Endothelial cell of umbilical vein (primary cell): ENCODE data around the gene INPP5E. TPM values are rescaled to one million over a fixed set of nuclear protein-coding genes. Genes with fewer than 3 reads are reported as not detected.

Experiments
- BruUV-seq: library from RNA; stranded (reverse); fragments of 400-500 nt; replicated peaks from 2 replicates; lab custom pipeline; 2021; lab: Mats Ljungman, UMichigan
- CTCF ChIA-PET: fragments of 300-600, 350-600 bp; sonication (Branson Sonifier 250); formaldehyde crosslinking; loops from one replicate; lab custom pipeline; 2021; ENCODE audit warnings: antibody characterized with exemption, inconsistent platforms; lab: Charles Lee
- POLR2A ChIA-PET: fragments of 300-600, 350-600 bp; sonication (Branson Sonifier 250); formaldehyde crosslinking; loops from one replicate; lab custom pipeline; 2021; ENCODE audit warnings: antibody characterized with exemption, inconsistent platforms; lab: Charles Lee
- DNase-seq: peaks from one replicate; pipeline ENCODE4 v3.0.0-alpha.2; 2011; ENCODE audit warnings: low read depth, low spot score
- FAIRE-seq: peaks from 2 replicates; lab custom pipeline; 2011; peaks lifted over from hg19 to GRCh38; lab: Jason Lieb, UNC
- H2AFZ ChIP-seq: 2 replicates; pipeline ENCODE4 v1.6.0; 2012; ENCODE audit warnings: low read depth, low read length, control low read depth, inconsistent platforms
- H3K27ac ChIP-seq: 2 replicates; pipeline ENCODE4 v1.5.1; 2011; ENCODE audit warnings: low read depth, mild to moderate bottlenecking, control low read depth, low read length, moderate library complexity; ENCODE audit not compliant: insufficient read depth
- H3K27me3 ChIP-seq, 2 experiments: 2 replicates each; pipeline versions ENCODE4 v1.6.0 to v1.6.1; 2011; ENCODE audit warnings: low read length in 2 of 2, mixed read lengths in 1 of 2; ENCODE audit not compliant: control insufficient read depth in 2 of 2, insufficient read depth in 2 of 2
- H3K36me3 ChIP-seq, 2 experiments: 2 replicates in 1 of 2; 3 replicates in 1 of 2; pipeline ENCODE4 v1.5.1; 2011; ENCODE audit warnings: low read length in 2 of 2, mild to moderate bottlenecking in 1 of 2, moderate library complexity in 1 of 2; ENCODE audit not compliant: control insufficient read depth in 2 of 2, insufficient read depth in 2 of 2; ENCODE audit errors: extremely low read depth in 1 of 2
- H3K4me1 ChIP-seq: 3 replicates; pipeline ENCODE4 v1.5.1; 2011; ENCODE audit warnings: mild to moderate bottlenecking, low read length; ENCODE audit not compliant: control insufficient read depth, insufficient read depth; ENCODE audit errors: extremely low read depth
- H3K4me2 ChIP-seq: 2 replicates; pipeline ENCODE4 v1.6.1; 2011; ENCODE audit warnings: low read length, control low read depth, mixed read lengths; ENCODE audit not compliant: insufficient read depth
- H3K4me3 ChIP-seq, 3 experiments: fragments of 200-600 bp in 1 of 3; sonication (generic), shearing (Covaris generic) in 1 of 3; replicated peaks in 1 of 3; 2 replicates each; pipeline ENCODE4 v1.5.1; 2011 to 2016; ENCODE audit warnings: control low read depth in 3 of 3, low read length in 3 of 3, mild to moderate bottlenecking in 2 of 3, inconsistent platforms in 1 of 3, low read depth in 1 of 3, moderate library complexity in 1 of 3; ENCODE audit not compliant: insufficient read depth in 1 of 3
- H3K79me2 ChIP-seq: 2 replicates; pipeline ENCODE4 v1.6.0; 2012; ENCODE audit warnings: low read length, inconsistent platforms; ENCODE audit not compliant: control insufficient read depth, insufficient read depth
- H3K9ac ChIP-seq: replicated peaks from 2 replicates; pipeline ENCODE3; 2011; ENCODE audit warnings: low read length, control low read depth; ENCODE audit not compliant: insufficient read depth; ENCODE audit errors: extremely low read depth
- H3K9me1 ChIP-seq: replicated peaks from 3 replicates; pipeline ENCODE4 v1.6.0; 2011; ENCODE audit warnings: mild to moderate bottlenecking, low read length; ENCODE audit not compliant: control insufficient read depth, insufficient read depth; ENCODE audit errors: extremely low read depth
- H3K9me3 ChIP-seq: replicated peaks from 2 replicates; pipeline ENCODE4 v1.5.1; 2012; ENCODE audit warnings: low read length, inconsistent platforms; ENCODE audit not compliant: control insufficient read depth, insufficient read depth
- H4K20me1 ChIP-seq: replicated peaks from 2 replicates; pipeline ENCODE3; 2011; ENCODE audit warnings: mild to moderate bottlenecking, low read length; ENCODE audit not compliant: control insufficient read depth, insufficient read depth; ENCODE audit errors: extremely low read depth
- EZH2 ChIP-seq: IDR thresholded peaks from 2 replicates; pipeline ENCODE4 v1.6.1; 2012; ENCODE audit warnings: borderline replicate concordance, low read depth, mild to moderate bottlenecking, moderate library complexity, low read length, inconsistent platforms; ENCODE audit not compliant: severe bottlenecking
- FOS ChIP-seq: IDR thresholded peaks from 2 replicates; pipeline ENCODE4 v1.6.1; 2011; ENCODE audit warnings: mild to moderate bottlenecking, low read length, moderate library complexity, borderline replicate concordance; ENCODE audit not compliant: insufficient read depth
- GATA2 ChIP-seq: IDR thresholded peaks from 2 replicates; pipeline ENCODE4 v1.7.0; 2011; ENCODE audit warnings: low read depth, mild to moderate bottlenecking, moderate library complexity, mixed read lengths, low read length; ENCODE audit not compliant: insufficient read length, insufficient read depth
- JUN ChIP-seq: IDR thresholded peaks from 2 replicates; pipeline ENCODE4 v1.6.1; 2011; ENCODE audit warnings: borderline replicate concordance, low read depth; ENCODE audit not compliant: insufficient read length, insufficient read depth
- MYC ChIP-seq: IDR thresholded peaks from one replicate; pipeline ENCODE4 v1.6.1; 2011; ENCODE audit warnings: mild to moderate bottlenecking, low read depth, low read length
- POLR2A ChIP-seq: IDR thresholded peaks from 2 replicates; pipeline ENCODE4 v1.6.1; 2012; ENCODE audit warnings: low read depth, mild to moderate bottlenecking, control low read depth, low read length
- POLR2AphosphoS5 ChIP-seq: IDR thresholded peaks from 2 replicates; pipeline ENCODE4 v1.6.1; 2012; ENCODE audit warnings: low read depth, mild to moderate bottlenecking, control low read depth, low read length, moderate library complexity; ENCODE audit not compliant: insufficient read depth
- dilution Hi-C: fragments of 300-500 bp; cut with MboI; formaldehyde crosslinking; loops from one replicate; pipeline ENCODE4 v1.15.0; 2019; ENCODE audit warnings: low sequenced_read_pairs; ENCODE audit not compliant: extremely low pct_ligation_motif_present
- intact Hi-C: fragments of 100-400 bp; cut with micrococcal nuclease; formaldehyde crosslinking; loops from one replicate; pipeline ENCODE4 v1.10.0; 2022
- polyA plus RNA-seq, 4 experiments: library from polyadenylated mRNA; depleted of rRNA in 3 of 4; stranded (reverse) in 3 of 4; unstranded in 1 of 4; fragments of >200 nt; gene quantifications; 2 replicates each; pipeline versions ENCODE4 v1.2.1 to v1.2.3, GENCODE V29; 2011 to 2012; ENCODE audit warnings: missing spikeins in 1 of 4
- total RNA-seq: library from RNA; stranded (reverse); gene quantifications from 2 replicates; pipeline ENCODE4 v1.2.3, GENCODE V29; 2021
- TF ChIP-seq, protein P1 (sequence below), 2 donors: IDR thresholded peaks; 1 replicate in 1 of 2; 2 replicates in 1 of 2; pipeline ENCODE4 v1.5.1; 2011; ENCODE audit warnings: low read length in 2 of 2, mild to moderate bottlenecking in 2 of 2, moderate library complexity in 2 of 2, control low read depth in 1 of 2, inconsistent platforms in 1 of 2, low read depth in 1 of 2; ENCODE audit not compliant: insufficient read depth in 1 of 2; ENCODE audit errors: extremely low read depth in 1 of 2
- TF ChIP-seq, protein P2 (sequence below): IDR thresholded peaks from 2 replicates; pipeline ENCODE4 v1.6.1; 2011; ENCODE audit not compliant: insufficient read depth, insufficient read length

Gene INPP5E
- total and polyA plus RNA-seq, 2 donors (not counting 3 experiments of a cell fraction or from before 2014, with no cell fraction given), result 15.0 to 24.5 TPM

DNA sequence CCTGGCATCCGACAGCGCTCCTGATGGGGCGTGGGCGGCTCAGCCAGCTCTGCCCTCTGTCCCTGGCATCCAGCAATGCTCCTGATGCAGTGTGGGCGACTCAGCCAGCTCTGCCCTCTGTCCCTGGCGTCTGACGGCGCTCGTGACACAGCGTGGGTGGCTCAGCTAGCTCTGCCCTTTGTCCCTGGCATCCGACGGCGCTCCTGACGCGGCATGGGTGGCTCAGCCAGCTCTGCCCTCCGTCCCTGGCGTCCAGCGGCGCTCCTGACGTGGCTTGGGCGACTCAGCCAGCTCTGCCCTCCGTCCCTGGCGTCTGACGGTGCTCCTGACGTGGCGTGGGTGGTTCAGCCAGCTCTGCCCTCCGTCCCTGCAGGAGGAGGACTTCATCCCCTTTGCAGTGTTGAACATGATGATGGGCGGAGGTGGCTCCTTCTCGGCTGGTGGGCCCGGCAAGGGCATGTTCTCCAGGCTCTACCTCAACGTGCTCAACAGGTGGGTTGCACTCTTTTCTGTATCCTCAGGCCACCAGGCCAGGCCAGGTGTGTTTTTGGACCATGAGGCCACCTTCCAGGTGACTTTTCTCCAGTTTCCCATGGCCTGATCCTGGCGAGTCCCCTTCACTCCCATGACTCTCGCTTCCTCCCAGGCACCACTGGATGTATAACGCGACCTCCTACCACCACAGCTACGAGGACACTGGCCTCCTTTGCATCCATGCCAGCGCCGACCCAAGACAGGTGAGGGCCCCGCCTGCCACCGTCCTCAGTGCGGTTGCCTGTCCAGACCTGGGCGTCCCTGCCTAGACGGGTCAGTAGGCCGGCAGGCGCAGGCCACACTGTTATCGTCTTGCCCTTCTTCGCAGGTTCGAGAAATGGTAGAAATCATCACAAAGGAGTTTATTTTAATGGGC, 21.2 kb downstream of the INPP5E start:
- BruUV-seq, result no TSS peak
- H3K27me3 ChIP-seq, result no peaks in the 10 kb centered on the region
- H3K79me2 ChIP-seq, result peaks cover 2% of the 10 kb centered on the region
- no peak overlapping the region for H3K9ac ChIP-seq
- no peaks in the 10 kb centered on the region for H3K9me1 ChIP-seq
- intact Hi-C loops, result no loop called here
- no peak overlapping the region for H3K4me2 ChIP-seq
- DNase-seq (no peak), FAIRE-seq (no peak)
- H3K4me1 ChIP-seq, result no peaks in the 10 kb centered on the region
- ChIA-PET CTCF (interaction anchor here (1.4 kb wide), 1 partner anchor 9 kb away, joined by 4 read pairs; the partner anchor contains the start of genes ENTR1 and PMPCA), POLR2A (no interaction called here)
- no peak overlapping the region for H3K4me3 ChIP-seq
- dilution Hi-C loops, result no loop called here
- no peak for TF ChIP-seq MYC
- no peak for TF ChIP-seq EZH2
- TF ChIP-seq POLR2AphosphoS5, result no peak
- TF ChIP-seq, protein P1, sequence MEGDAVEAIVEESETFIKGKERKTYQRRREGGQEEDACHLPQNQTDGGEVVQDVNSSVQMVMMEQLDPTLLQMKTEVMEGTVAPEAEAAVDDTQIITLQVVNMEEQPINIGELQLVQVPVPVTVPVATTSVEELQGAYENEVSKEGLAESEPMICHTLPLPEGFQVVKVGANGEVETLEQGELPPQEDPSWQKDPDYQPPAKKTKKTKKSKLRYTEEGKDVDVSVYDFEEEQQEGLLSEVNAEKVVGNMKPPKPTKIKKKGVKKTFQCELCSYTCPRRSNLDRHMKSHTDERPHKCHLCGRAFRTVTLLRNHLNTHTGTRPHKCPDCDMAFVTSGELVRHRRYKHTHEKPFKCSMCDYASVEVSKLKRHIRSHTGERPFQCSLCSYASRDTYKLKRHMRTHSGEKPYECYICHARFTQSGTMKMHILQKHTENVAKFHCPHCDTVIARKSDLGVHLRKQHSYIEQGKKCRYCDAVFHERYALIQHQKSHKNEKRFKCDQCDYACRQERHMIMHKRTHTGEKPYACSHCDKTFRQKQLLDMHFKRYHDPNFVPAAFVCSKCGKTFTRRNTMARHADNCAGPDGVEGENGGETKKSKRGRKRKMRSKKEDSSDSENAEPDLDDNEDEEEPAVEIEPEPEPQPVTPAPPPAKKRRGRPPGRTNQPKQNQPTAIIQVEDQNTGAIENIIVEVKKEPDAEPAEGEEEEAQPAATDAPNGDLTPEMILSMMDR (IDR thresholded peaks at IDR 0.05; ENCODE audit: extremely low read depth in 1 of 2, insufficient read depth in 1 of 2, low read depth in 1 of 2, low read length in 2 of 2), result no peak
- TF ChIP-seq POLR2A, result no peak
- no peak for TF ChIP-seq JUN
- TF ChIP-seq GATA2, result no peak
- no peak for TF ChIP-seq FOS
- TF ChIP-seq, protein P2, sequence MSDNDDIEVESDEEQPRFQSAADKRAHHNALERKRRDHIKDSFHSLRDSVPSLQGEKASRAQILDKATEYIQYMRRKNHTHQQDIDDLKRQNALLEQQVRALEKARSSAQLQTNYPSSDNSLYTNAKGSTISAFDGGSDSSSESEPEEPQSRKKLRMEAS, result no peak
- no peak overlapping the region for H2AFZ ChIP-seq
- H3K36me3 ChIP-seq, result peaks cover 27 to 70% of the 10 kb centered on the region in 2 experiments
- no peaks in the 10 kb centered on the region for H3K9me3 ChIP-seq
- no peak overlapping the region for H3K27ac ChIP-seq
- no peaks in the 10 kb centered on the region for H4K20me1 ChIP-seq
